NCI-H446 treated with DMSO at 0.1 percent for 48 hours (cell line): Measurements from ENCODE around the gene LORICRIN.

Experiments used
- DNase-seq: peaks from one replicate; lab custom pipeline; 2025; lab: John Stamatoyannopoulos, UW

The LORICRIN gene

DNA sequence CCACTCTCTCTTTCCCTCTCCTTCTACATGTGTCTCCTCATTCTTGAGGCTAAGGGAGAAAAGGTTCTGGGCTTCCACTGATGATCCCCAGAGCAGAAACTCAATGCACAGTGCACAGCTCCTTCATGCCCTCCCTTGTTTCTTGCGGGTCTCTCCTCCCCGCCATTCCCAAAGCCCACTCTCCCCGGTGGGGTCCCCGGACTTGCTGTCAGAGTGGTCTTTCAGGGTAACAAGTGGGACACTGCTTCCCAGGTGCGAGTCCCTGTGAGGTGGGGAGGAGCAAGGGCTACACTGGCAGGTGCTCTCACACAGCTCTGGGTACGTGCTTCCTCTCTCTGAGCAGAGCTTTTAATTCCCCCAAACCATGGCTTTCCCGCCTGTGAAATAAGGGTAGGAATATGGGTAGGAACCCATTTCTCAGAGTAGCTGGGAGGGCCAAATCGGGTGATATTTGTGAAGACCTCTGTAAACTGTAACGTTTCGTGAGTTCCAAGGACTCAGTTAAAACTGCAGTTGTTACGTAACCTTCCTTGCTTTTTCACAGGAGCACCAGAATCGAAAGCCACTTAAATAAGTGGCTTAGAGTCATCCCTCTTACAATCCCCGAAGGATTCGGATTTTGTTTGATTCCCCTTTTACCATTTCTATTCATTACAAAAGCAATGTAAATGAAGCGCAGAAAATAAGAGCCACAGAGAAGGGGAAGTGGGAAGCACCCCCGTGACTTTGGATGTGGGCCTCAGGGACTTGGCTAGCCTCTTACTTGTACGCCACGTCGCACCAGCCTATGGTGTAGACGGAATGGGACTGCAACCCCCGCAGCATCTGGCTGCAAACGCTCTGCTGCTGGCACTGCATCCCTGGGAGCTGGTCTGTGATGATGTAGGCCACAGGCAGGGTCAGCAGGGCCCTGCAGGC, 47.1 kb downstream of the LORICRIN start:
- no peak for DNase-seq

DNA sequence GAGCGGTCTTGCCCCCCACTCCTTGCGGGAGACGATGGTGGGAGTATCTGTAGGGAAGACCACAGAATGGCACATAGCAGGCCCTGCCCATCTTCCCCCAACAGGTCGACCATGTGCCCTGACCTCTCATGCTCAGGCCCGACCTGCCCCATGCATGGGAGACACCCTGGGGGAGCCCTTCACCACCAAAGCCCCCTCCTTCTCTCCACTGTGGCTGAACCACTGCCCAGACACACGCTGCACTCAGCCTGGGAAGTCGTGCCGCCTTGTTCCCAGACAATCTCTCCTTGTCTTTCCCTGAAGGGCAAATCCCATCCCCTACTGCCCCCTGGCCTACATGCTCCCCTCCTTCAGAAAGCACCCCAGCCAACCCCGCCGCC, 47.7 kb downstream of the LORICRIN start:
- no peak for DNase-seq

DNA sequence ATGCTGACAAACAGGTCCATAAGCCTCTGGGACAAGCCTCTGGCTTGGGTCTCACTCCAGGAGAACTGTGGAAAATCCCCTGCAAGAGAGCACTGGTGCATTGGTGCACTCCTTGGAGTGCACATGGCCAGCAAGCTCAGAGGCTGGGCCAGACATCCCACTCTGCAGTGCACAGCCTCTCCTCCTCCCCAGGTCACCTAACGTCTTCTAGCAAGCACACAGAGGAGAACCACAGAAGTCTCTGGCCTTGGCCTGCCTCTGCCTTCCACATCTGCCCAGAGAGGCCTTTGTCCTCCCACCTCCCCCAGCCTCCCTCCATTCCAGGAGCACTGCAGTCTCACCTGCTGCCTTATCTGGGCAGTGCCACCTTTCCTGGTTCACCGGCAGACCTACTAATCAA, 49.1 kb downstream of the LORICRIN start:
- DNase-seq: no peak

DNA sequence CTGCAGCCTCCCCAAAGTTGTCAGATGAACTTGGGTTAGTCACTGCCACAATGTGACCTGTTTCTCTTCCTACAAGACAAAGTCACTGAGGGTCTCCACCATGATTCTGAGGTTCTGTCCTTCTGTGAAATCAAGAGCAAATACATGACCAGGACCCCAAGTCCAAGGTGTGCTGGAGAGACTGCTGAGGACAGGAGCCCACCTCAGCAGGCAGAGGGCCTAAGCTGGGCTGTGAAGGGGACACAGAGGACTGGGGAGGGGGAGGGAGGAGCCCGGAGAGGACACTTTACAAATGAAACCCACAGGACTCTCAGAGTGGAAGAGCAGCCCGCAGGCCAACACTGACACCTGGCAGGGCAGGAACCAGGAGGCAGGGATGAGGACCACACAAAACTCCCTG, 50.0 kb downstream of the LORICRIN start:
- no peak for DNase-seq

DNA sequence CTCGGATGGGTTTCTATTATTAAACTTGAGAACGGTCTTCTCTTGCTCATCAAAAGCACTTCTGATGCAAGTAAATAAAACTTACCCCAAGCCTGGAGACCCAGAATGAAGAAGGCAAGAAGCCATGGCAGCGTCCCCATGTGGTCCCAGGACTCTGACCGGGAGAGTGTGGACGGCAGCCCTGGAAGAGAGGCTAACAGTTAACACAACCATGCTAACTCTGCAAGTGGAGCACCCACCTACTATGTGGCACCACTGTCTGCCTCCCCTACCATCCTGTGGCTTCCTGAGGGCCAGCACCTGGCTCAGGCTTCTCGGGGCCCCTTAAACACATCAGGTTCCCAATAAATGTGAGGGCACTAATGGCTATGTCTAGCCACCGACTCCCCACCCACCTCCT, 51.0 kb downstream of the LORICRIN start:
- DNase-seq: no peak
